ENCODE results near the gene KLHL29. TPM values are rescaled to one million over a fixed set of nuclear protein-coding genes. Genes with fewer than 3 reads are reported as not detected.

Gene KLHL29
- total RNA-seq, 2 experiments from 2014 or later = 0.23 to 0.66 TPM

- no peaks in the 10 kb centered on the region for H3K36me3 ChIP-seq (ENCODE audit: insufficient read depth, low read length)
- ChIA-PET CTCF (ENCODE audit: unreplicated experiment) (no interaction called here), POLR2A (no interaction called here)
- H3K27ac ChIP-seq (ENCODE audit: low read depth, low read length, poor library complexity, severe bottlenecking) = no peak overlapping the region
- no peak overlapping the region for H2AFZ ChIP-seq (ENCODE audit: low read length)
- intact Hi-C loops (cut with micrococcal nuclease; ENCODE audit: unreplicated experiment) = no loop called here
- BruUV-seq (replicated peaks) = no TSS peak
- no peaks in the 10 kb centered on the region for H3K9me3 ChIP-seq (ENCODE audit: low read length)
- no peak for TF ChIP-seq CTCF (conservative IDR thresholded peaks at IDR 0.05; ENCODE audit: low read length)
- TF ChIP-seq EZH2phosphoT487 (IDR thresholded peaks at IDR 0.05; ENCODE audit: borderline replicate concordance, low read depth, low read length) = no peak
- no peak for DNase-seq (ENCODE audit: low spot score)
- no peak overlapping the region for H3K4me2 ChIP-seq (ENCODE audit: low read length)
- H4K20me1 ChIP-seq (ENCODE audit: insufficient read depth, low read length) = no peaks in the 10 kb centered on the region
- H3K4me3 ChIP-seq (ENCODE audit: low read depth, low read length, poor library complexity, severe bottlenecking) = no peak overlapping the region
- H3K4me1 ChIP-seq (ENCODE audit: insufficient read depth, low read length, poor library complexity, severe bottlenecking) = no peaks in the 10 kb centered on the region
- no peaks in the 10 kb centered on the region for H3K9me2 ChIP-seq (ENCODE audit: insufficient read depth, low read length)
- no peaks in the 10 kb centered on the region for H3K79me2 ChIP-seq (ENCODE audit: insufficient read depth, low read depth, low read length)
These were observed 220.3 kb downstream of the KLHL29 start for GRCh38 chr2:23605236-23605635.

DNA sequence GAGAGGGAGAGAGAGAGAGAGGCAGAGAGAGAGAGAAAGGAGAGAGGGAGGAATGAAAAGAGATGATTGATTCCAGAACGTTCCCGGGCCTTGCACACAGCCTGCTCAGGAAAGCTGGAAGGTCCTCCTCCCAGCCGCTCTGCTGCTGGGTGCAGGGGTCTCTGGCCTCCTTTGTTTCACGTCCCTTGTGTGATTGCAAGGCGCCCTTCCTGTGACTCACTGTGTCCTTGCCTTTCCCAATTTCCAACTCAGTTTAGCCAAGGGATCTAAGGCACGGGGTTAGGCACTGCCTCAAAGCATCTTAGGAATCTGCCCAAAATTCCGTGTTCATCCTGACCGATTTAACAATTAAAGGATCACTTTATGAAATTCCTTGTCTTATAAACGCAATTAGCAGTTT, 221.2 kb downstream of the KLHL29 start:
- CTCF ChIA-PET (ENCODE audit: unreplicated experiment) = no interaction called here
- Histone ChIP-seq H2AFZ (ENCODE audit: low read length) (no peak overlapping the region), H3K4me3 (ENCODE audit: low read depth, low read length, poor library complexity, severe bottlenecking) (no peak overlapping the region), H3K79me2 (ENCODE audit: insufficient read depth, low read depth, low read length) (no peaks in the 10 kb centered on the region), H4K20me1 (ENCODE audit: insufficient read depth, low read length) (no peaks in the 10 kb centered on the region), H3K27ac (ENCODE audit: low read depth, low read length, poor library complexity, severe bottlenecking) (no peak overlapping the region), H3K4me2 (ENCODE audit: low read length) (no peak overlapping the region), H3K9me2 (ENCODE audit: insufficient read depth, low read length) (no peaks in the 10 kb centered on the region), H3K4me1 (ENCODE audit: insufficient read depth, low read length, poor library complexity, severe bottlenecking) (no peaks in the 10 kb centered on the region), H3K9me3 (ENCODE audit: low read length) (no peaks in the 10 kb centered on the region), H3K36me3 (ENCODE audit: insufficient read depth, low read length) (no peaks in the 10 kb centered on the region)
- TF ChIP-seq CTCF (conservative IDR thresholded peaks at IDR 0.05; ENCODE audit: low read length) = no peak
- TF ChIP-seq EZH2phosphoT487 (IDR thresholded peaks at IDR 0.05; ENCODE audit: borderline replicate concordance, low read depth, low read length) = no peak
- POLR2A ChIA-PET = no interaction called here
- intact Hi-C loops (cut with micrococcal nuclease; ENCODE audit: unreplicated experiment) = no loop called here
- DNase-seq (ENCODE audit: low spot score) = no peak
- no TSS peak for BruUV-seq (replicated peaks)

GRCh38 chr2:23606968-23607367, 222.0 kb downstream of the KLHL29 start:
- Histone ChIP-seq H3K79me2 (ENCODE audit: insufficient read depth, low read depth, low read length) (no peaks in the 10 kb centered on the region), H3K36me3 (ENCODE audit: insufficient read depth, low read length) (no peaks in the 10 kb centered on the region), H3K9me2 (ENCODE audit: insufficient read depth, low read length) (no peaks in the 10 kb centered on the region), H3K4me3 (ENCODE audit: low read depth, low read length, poor library complexity, severe bottlenecking) (no peak overlapping the region), H3K4me2 (ENCODE audit: low read length) (no peak overlapping the region), H3K9me3 (ENCODE audit: low read length) (no peaks in the 10 kb centered on the region), H2AFZ (ENCODE audit: low read length) (no peak overlapping the region), H3K27ac (ENCODE audit: low read depth, low read length, poor library complexity, severe bottlenecking) (no peak overlapping the region), H4K20me1 (ENCODE audit: insufficient read depth, low read length) (no peaks in the 10 kb centered on the region), H3K4me1 (ENCODE audit: insufficient read depth, low read length, poor library complexity, severe bottlenecking) (no peaks in the 10 kb centered on the region)
- TF ChIP-seq EZH2phosphoT487 (IDR thresholded peaks at IDR 0.05; ENCODE audit: borderline replicate concordance, low read depth, low read length) = no peak
- TF ChIP-seq CTCF (conservative IDR thresholded peaks at IDR 0.05; ENCODE audit: low read length) = no peak
- ChIA-PET POLR2A (no interaction called here), CTCF (ENCODE audit: unreplicated experiment) (no interaction called here)
- no peak for DNase-seq (ENCODE audit: low spot score)
- intact Hi-C loops (cut with micrococcal nuclease; ENCODE audit: unreplicated experiment) = no loop called here
- no TSS peak for BruUV-seq (replicated peaks)

Measured in OCI-LY7 (cell line).